HCT116 (cell line): ENCODE measurements around the gene PAK1. TPM values are rescaled to one million over a fixed set of nuclear protein-coding genes. Genes with fewer than 3 reads are reported as not detected.

Experiments
- ATAC-seq: fragments of 200-7000 bp; cut with Tn5 transposase; 2 replicates; pipeline ENCODE4 v1.9.1; 2020; ENCODE audit warnings: mild to moderate bottlenecking, moderate library complexity
- BruUV-seq: library from RNA; stranded (reverse); fragments of 400-500 nt; replicated peaks from 2 replicates; lab custom pipeline; 2021; lab: Mats Ljungman, UMichigan
- CTCF ChIA-PET: fragments of 300-600 bp; sonication (Branson Sonifier 250); formaldehyde crosslinking; loops from one replicate; lab custom pipeline; 2021; ENCODE audit warnings: antibody characterized with exemption; lab: Charles Lee
- POLR2A ChIA-PET: fragments of 300-600, 350-600 bp; sonication (Branson Sonifier 250); formaldehyde crosslinking; loops from one replicate; lab custom pipeline; 2021; ENCODE audit warnings: antibody characterized with exemption; lab: Charles Lee
- RAD21 ChIA-PET, 2 experiments: fragments of 300-600 bp; sonication (Branson Sonifier 250); formaldehyde crosslinking; loops; one replicate each; lab custom pipeline; 2023; ENCODE audit warnings: low total read pairs in 2 of 2; ENCODE audit not compliant: uncharacterized antibody in 2 of 2, unreplicated experiment in 2 of 2, low non-redundant PET in 1 of 2; lab: Charles Lee
- DNase-seq: peaks from one replicate; pipeline ENCODE4 v3.0.0-alpha.2; 2010; ENCODE audit warnings: low read depth, low spot score
- H2AFZ ChIP-seq: fragments of 200-600 bp; shearing (Covaris generic), sonication (generic); 2 replicates; pipeline ENCODE4 v1.6.1; 2017; ENCODE audit warnings: low read depth, mixed run types, mixed read lengths, antibody characterized with exemption, low read length; ENCODE audit not compliant: poor library complexity, severe bottlenecking
- H3K27ac ChIP-seq: 2 replicates; pipeline ENCODE4 v1.5.1; 2012; ENCODE audit warnings: low read depth, low read length
- H3K27me3 ChIP-seq: fragments of 200-600 bp; sonication (generic); 2 replicates; pipeline ENCODE4 v1.6.1; 2016; ENCODE audit warnings: mixed run types, low read length, mixed read lengths; ENCODE audit not compliant: insufficient read depth
- H3K36me3 ChIP-seq, 2 experiments: fragments of 200-500 bp in 1 of 2; fragments of 200-600 bp in 1 of 2; sonication (Bioruptor generic) in 1 of 2; sonication (generic) in 1 of 2; 2 replicates each; pipeline versions ENCODE4 v1.5.1 to v1.6.1; 2014 to 2016; ENCODE audit warnings: low read length in 2 of 2, inconsistent platforms in 1 of 2, mixed read lengths in 1 of 2, mixed run types in 1 of 2; ENCODE audit not compliant: insufficient read depth in 2 of 2, control insufficient read depth in 1 of 2
- H3K4me1 ChIP-seq, 2 experiments: fragments of 200-600 bp in 1 of 2; sonication (generic) in 1 of 2; 2 replicates each; pipeline versions ENCODE4 v1.5.1 to v1.6.1; 2012 to 2017; ENCODE audit warnings: low read length in 2 of 2, inconsistent platforms in 1 of 2, mild to moderate bottlenecking in 1 of 2, mixed read lengths in 1 of 2, mixed run types in 1 of 2, moderate library complexity in 1 of 2; ENCODE audit not compliant: insufficient read depth in 2 of 2, control insufficient read depth in 1 of 2
- H3K4me2 ChIP-seq: fragments of 200-600 bp; sonication (generic); 2 replicates; pipeline ENCODE4 v1.6.1; 2017; ENCODE audit warnings: mixed run types, low read length, mixed read lengths
- H3K4me3 ChIP-seq, 2 experiments: fragments of 200-600 bp in 1 of 2; sonication (generic) in 1 of 2; replicated peaks in 1 of 2; 2 replicates each; pipeline ENCODE4 v1.5.1; 2011 to 2016; ENCODE audit warnings: low read length in 2 of 2, control low read depth in 1 of 2, low read depth in 1 of 2, mild to moderate bottlenecking in 1 of 2, mixed read lengths in 1 of 2, mixed run types in 1 of 2
- H3K79me2 ChIP-seq: fragments of 200-600 bp; sonication (generic); 2 replicates; pipeline ENCODE4 v1.6.1; 2017; ENCODE audit warnings: mild to moderate bottlenecking, mixed run types, low read length, moderate library complexity, mixed read lengths; ENCODE audit not compliant: insufficient read depth
- H3K9ac ChIP-seq: fragments of 200-600 bp; sonication (generic); 2 replicates; pipeline ENCODE4 v1.6.1; 2016; ENCODE audit warnings: low read length, mixed read lengths
- H3K9me2 ChIP-seq: fragments of 200-600 bp; sonication (generic), shearing (Covaris generic); 2 replicates; pipeline ENCODE4 v1.6.1; 2017; ENCODE audit warnings: mixed run types, mild to moderate bottlenecking, moderate library complexity; ENCODE audit not compliant: insufficient read depth
- H3K9me3 ChIP-seq, 2 experiments: fragments of 200-500 bp in 1 of 2; fragments of 200-600 bp in 1 of 2; sonication (Bioruptor generic) in 1 of 2; sonication (generic) in 1 of 2; 2 replicates each; pipeline ENCODE4 v1.6.1; 2014 to 2017; ENCODE audit warnings: low read length in 2 of 2, mixed read lengths in 2 of 2, inconsistent platforms in 1 of 2, low read depth in 1 of 2, mild to moderate bottlenecking in 1 of 2, mixed run types in 1 of 2, moderate library complexity in 1 of 2; ENCODE audit not compliant: control insufficient read depth in 1 of 2, insufficient read depth in 1 of 2
- H4K20me1 ChIP-seq: fragments of 200-600 bp; sonication (generic), shearing (Covaris generic); 2 replicates; pipeline ENCODE4 v1.6.1; 2017; ENCODE audit warnings: mixed run types, mild to moderate bottlenecking, moderate library complexity; ENCODE audit not compliant: insufficient read depth
- CBX3 ChIP-seq: IDR thresholded peaks from 2 replicates; pipeline ENCODE4 v1.6.1; 2012; ENCODE audit warnings: low read depth
- CEBPB ChIP-seq: IDR thresholded peaks from 2 replicates; pipeline ENCODE4 v1.6.1; 2012; ENCODE audit warnings: low read depth
- CTCF ChIP-seq, 3 experiments: fragments of 200-600 bp in 1 of 3; sonication (generic) in 1 of 3; IDR thresholded peaks in 2 of 3; conservative IDR thresholded peaks in 1 of 3; 2 replicates each; pipeline ENCODE4 v1.5.1; 2012 to 2017; ENCODE audit warnings: low read depth in 2 of 3, low read length in 2 of 3, antibody characterized with exemption in 1 of 3, borderline replicate concordance in 1 of 3, control low read depth in 1 of 3, mild to moderate bottlenecking in 1 of 3, mixed read lengths in 1 of 3, mixed run types in 1 of 3, moderate library complexity in 1 of 3; ENCODE audit not compliant: insufficient read depth in 1 of 3
- EZH2phosphoT487 ChIP-seq: fragments of 200-600 bp; IDR thresholded peaks from 2 replicates; pipeline ENCODE4 v1.6.1; 2018; ENCODE audit warnings: antibody characterized with exemption, borderline replicate concordance
- POLR2AphosphoS5 ChIP-seq: IDR thresholded peaks from 2 replicates; pipeline ENCODE4 v1.6.1; 2011; ENCODE audit warnings: mild to moderate bottlenecking, low read depth, low read length, moderate library complexity
- RAD21 ChIP-seq: IDR thresholded peaks from 2 replicates; pipeline ENCODE4 v1.6.1; 2012; ENCODE audit warnings: low read depth, mild to moderate bottlenecking
- SIN3A ChIP-seq: IDR thresholded peaks from 2 replicates; pipeline ENCODE4 v1.6.1; 2012; ENCODE audit warnings: low read depth
- SP1 ChIP-seq: IDR thresholded peaks from 2 replicates; pipeline ENCODE4 v1.6.1; 2012; ENCODE audit warnings: low read depth
- ZFX ChIP-seq: fragments of 450-650 bp; IDR thresholded peaks from 2 replicates; pipeline ENCODE4 v1.6.1; 2017
- intact Hi-C: fragments of 100-400 bp; cut with micrococcal nuclease; formaldehyde crosslinking; loops from 2 replicates; pipeline ENCODE4 v1.10.0; 2022
- total RNA-seq: library from RNA; stranded (reverse); gene quantifications from one replicate; pipeline ENCODE4 v1.2.1, GENCODE V29; 2021; ENCODE audit not compliant: unreplicated experiment

Gene PAK1
- total RNA-seq, 1 experiment from 2014 or later: 56.1 TPM

DNA sequence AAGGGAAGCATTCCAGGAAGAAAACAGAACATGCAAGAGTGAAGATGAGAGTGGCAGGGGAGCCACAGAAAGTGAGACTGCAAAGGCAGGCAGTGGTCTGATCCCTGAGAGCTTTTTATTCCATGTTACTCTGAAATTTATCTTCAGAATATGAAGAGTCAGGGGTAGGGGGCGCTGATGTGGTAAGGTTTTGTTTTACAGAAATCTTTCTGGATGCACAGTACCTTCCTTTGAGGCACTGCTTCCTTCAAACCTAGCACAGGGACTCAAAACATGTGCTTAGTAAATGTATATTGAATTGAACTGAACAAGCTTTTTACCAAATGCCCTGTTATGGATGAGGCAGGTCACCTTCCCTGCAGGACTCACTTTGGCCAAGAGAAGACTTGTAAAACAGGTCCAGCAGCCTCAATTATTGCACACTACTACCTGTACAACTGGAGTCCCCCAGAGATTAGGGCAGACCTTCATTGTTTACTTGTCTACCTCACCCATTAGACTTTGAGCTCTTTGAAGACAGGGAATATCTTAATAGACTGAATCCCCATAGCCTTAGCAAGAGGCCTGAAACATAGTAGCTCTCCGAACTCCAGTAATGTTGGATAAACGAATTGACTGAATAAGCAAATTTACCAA lies 2.2 kb downstream of the PAK1 start:
- Histone ChIP-seq H3K27me3 (no peaks in the 10 kb centered on the region), H3K9me2 (no peaks in the 10 kb centered on the region), H4K20me1 (no peaks in the 10 kb centered on the region), H3K9ac (0 out of 2 replicates have a peak overlapping the region, but pooled peaks have one; percentile 24), H3K79me2 (peaks cover 9% of the 10 kb centered on the region; the same call in 1 of the 2 replicates), H3K4me3 (peak overlapping the region in 1 of 2 experiments; percentile 67; a peak in 1 of 4 replicates), H2AFZ (no peak overlapping the region), H3K4me1 (peaks cover 18 to 29% of the 10 kb centered on the region in 2 experiments), H3K4me2 (peak overlapping the region; percentile 86), H3K36me3 (no peaks in the 10 kb centered on the region), H3K9me3 (no peaks in the 10 kb centered on the region), H3K27ac (no peak overlapping the region)
- BruUV-seq: no TSS peak
- no peak for DNase-seq
- intact Hi-C loops: loop anchor here (2.0 kb wide), 1 partner anchor 279 kb away; no protein-coding TSS in a partner anchor
- no peak for ATAC-seq
- ChIA-PET RAD21 (interaction anchor here in 1 of 2 experiments (0.6 kb wide), 1 partner anchor 75 kb away, joined by 4 read pairs; no protein-coding TSS in a partner anchor), CTCF (interaction anchor here (0.6 to 2.2 kb wide), 7 partner anchors 11 to 209 kb away, joined by 3 to 8 read pairs (median 3); no protein-coding TSS in a partner anchor), POLR2A (no interaction called here)
- TF ChIP-seq POLR2AphosphoS5 (peak; percentile 19; the same call in 1 of the 2 replicates), CTCF (IDR thresholded peaks at IDR 0.05 in 2 of 3, conservative IDR thresholded peaks at IDR 0.05 in 1 of 3; ENCODE audit: borderline replicate concordance in 1 of 3, insufficient read depth in 1 of 3, low read depth in 2 of 3, low read length in 2 of 3) (peak; percentile 32 to 66 (median 38); a peak in 4 of 6 replicates), SIN3A (no peak), EZH2phosphoT487 (no peak), RAD21 (peak; percentile 45), CEBPB (0 out of 2 replicates have a peak, but pooled peaks have one; percentile 41), CBX3 (no peak), SP1 (peak; percentile 33; the same call in 1 of the 2 replicates), ZFX (no peak)
